DND-41 (cell line): ENCODE results near the gene NME7.

Source experiments
- CTCF ChIP-seq: IDR thresholded peaks from 2 replicates; pipeline ENCODE4 v1.5.1; 2012; ENCODE audit warnings: borderline replicate concordance, low read length, moderate library complexity, mild to moderate bottlenecking; ENCODE audit not compliant: poor library complexity, severe bottlenecking; ENCODE audit errors: extremely low read depth
- EZH2 ChIP-seq: IDR thresholded peaks from 3 replicates; pipeline ENCODE4 v1.6.1; 2012; ENCODE audit warnings: borderline replicate concordance, low read depth, mild to moderate bottlenecking, moderate library complexity, low read length, inconsistent platforms; ENCODE audit not compliant: severe bottlenecking

- no peak for TF ChIP-seq CTCF
- no peak for TF ChIP-seq EZH2
Measured at GRCh38 chr1:169163059-169163458, 204.5 kb downstream of the NME7 start.
